HT-29 (cell line): ENCODE results near the gene CAPZB. TPM values are rescaled to one million over a fixed set of nuclear protein-coding genes. Genes with fewer than 3 reads are reported as not detected.

ENCODE experiments used
- DNase-seq: peaks from one replicate; pipeline ENCODE4 v3.0.0-alpha.2; 2015; ENCODE audit warnings: low spot score
- total RNA-seq: library from RNA; depleted of rRNA; stranded (reverse); fragments of >200 nt; shearing (Covaris generic); gene quantifications from 2 replicates; pipeline ENCODE4 v1.2.3, GENCODE V29; 2014

CAPZB gene
- total RNA-seq, 1 experiment from 2014 or later: 87.3 TPM

- DNase-seq: no peak
These were observed 154.7 kb downstream of the CAPZB start for GRCh38 chr1:19330449-19331135.

GRCh38 chr1:19329611-19330010, 155.7 kb downstream of the CAPZB start:
- no peak for DNase-seq

DNA sequence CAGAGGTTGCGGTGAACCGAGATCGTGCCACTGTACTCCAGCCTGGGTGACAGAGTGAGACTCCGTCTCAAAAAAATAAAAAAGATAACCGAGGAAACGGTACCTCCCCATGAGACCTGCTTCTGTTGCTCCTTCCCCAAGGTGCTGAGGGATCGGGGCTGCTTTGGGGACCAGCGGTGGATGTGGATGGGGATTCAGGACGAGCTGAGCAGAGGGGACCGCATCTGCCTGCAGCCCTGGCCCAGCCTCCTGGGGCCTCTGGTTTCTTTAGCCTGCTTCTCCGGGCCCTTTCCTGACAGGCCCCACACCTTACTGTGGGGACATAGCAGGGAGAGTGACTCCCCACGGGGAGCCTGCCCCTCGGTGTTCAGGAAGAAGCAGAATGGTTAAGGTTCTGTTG, 156.2 kb downstream of the CAPZB start:
- no peak for DNase-seq

DNA sequence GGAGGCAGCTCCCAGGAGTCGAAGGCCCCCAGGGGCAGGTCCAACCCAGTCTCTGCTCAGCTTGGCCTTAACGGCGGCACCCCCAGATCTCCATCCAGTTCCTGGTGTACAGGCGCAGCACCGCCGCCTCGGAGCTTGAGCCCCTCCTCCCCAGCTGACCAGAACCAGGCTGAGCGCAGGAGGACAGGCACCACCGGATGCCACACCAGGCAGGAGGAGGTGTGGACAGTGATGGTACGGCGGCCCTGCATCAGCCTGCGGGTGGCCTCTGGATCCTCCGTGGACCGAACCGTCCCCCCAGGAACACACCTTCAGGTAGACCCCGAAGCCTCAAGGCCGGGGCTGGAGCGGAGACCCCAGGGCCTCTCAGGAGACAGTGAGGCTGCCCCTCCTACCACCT, 156.9 kb downstream of the CAPZB start:
- no peak for DNase-seq

DNA sequence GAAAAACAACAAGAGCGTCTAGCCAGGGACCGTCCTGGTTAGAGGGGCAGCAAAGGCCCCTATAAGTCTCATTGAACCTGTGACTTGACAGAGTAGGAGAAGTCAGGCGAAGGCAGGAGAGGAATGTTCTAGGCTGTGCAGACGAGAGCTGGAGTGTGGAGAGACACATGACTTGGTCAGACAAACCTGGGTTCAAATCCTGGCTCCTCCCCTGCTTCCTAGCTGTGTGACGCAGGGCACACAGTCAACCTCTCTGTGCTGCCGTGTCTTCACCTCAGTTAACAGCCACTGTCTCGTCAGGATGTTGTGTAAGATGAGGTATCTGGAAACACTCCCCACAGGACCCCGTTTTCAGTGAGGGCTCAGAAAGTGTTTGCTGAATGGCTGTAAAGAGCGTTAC, 157.6 kb downstream of the CAPZB start:
- no peak for DNase-seq

- no peak for DNase-seq
These were observed 158.0 kb downstream of the CAPZB start for GRCh38 chr1:19327301-19327700.

- DNase-seq: no peak
These were observed 158.6 kb downstream of the CAPZB start for GRCh38 chr1:19326748-19327065.

GRCh38 chr1:19325958-19326747, 159.2 kb downstream of the CAPZB start:
- DNase-seq: no peak

- no peak for DNase-seq
These were observed 159.9 kb downstream of the CAPZB start for GRCh38 chr1:19325368-19325957.

GRCh38 chr1:19324665-19324990, 160.7 kb downstream of the CAPZB start:
- no peak for DNase-seq

DNA sequence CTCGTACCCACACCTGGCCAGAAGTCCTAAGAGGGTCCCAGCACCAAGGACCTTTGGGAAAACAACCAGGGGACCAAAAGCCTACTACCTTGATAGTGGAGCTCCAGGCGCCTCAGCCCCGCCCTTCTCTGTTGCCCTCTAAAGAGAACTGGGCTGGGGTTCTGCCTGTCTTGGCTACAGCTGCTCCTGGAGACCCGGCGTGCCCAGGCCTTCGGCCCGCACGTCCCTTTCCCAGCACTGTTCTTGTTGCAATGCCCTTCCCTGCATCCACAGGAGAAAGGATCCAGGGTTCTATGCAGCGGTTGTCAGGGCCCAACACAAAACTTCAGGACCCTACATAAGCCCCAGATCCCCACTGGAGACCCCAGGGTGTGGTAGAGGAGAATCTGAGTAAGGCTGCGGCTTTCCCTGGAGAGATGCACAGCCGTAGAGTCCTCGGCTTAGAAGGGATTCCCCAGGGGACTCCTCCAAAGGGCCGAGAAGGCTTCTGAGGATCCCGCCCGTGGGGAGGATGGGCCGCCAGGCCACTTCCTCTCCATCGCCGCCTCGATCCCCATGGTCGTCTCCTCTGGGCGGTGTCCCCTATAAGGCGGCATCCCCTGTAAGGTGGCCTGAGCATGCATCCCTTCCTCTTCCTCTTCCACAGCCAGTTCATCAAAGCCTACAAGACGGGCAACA, 161.2 kb downstream of the CAPZB start:
- no peak for DNase-seq

DNA sequence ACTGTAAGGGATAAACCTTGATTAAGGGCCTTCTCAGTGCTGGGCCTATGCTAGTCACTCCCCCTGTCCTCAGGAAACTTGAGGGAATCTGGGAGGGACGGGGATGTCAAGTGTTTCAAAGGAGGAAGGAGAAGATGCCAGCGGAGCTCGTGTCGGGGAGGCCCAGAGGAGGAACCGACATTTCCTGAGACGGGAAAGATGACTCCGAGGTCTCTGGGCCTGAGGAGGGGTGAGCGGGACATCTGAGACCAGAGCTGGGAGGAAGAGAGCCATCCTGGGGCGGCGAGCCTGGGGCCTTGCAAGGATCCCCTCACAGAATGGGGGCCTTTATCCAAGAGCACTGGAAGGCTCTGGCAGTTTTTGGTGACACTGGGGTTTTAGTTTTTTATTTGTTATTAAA, 162.9 kb downstream of the CAPZB start:
- DNase-seq: no peak

DNA sequence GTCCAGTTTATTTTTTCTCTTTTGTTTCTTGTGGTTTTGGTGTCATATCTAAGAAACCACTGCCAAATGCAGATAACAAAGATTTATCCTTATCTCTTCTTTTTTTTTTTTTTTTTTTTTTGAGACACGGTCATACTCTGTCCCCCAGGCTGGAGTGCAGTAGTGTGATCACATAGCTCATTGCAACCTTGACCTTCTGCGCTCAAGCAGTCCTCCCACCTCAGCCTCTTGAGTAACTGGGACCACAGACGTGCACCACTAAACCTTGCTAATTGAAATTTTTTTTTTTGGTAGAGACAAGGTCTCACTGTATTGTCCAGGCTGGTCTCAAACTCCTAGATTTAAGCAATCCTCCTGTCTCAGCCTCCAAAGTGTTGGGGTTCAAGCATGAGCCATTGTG, 164.3 kb downstream of the CAPZB start:
- no peak for DNase-seq

GRCh38 chr1:19319196-19319595, 166.1 kb downstream of the CAPZB start:
- no peak for DNase-seq

DNA sequence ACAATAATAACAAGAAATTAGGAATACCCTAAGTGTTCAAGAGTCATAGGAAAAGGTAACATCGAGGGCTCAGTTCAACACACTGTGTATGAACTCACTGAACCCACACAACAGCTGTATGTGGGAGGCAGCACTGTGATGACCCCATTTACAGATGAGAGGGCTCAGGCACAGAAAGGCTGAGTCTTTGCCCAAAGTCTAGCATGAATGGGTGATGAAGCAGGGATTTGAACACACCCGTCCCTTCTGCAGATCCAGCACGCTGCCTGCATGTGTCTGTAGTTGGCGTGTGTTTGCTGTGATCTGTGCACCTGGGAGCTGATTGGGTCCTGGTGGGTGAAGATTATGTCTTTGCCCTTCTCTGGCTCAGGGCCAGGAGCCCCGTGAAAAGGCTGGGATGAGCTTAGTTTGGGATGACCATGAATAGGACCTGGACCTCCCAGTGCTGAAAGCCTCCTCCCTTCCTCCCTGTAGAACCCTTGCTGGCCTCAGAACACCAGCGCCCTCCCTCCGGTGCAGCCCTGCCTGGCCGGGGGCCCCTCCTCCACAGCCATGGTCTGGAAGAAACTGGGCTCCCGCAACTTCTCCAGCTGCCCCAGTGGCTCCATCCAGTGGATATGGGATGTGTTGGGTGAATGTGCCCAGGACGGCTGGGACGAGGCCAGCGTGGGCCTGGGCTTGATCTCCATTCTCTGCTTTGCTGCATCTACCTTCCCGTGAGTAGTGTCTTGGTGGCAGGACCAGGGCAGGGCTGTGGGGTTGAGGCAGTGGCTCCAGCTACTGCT, 168.0 kb downstream of the CAPZB start:
- DNase-seq: no peak

DNA sequence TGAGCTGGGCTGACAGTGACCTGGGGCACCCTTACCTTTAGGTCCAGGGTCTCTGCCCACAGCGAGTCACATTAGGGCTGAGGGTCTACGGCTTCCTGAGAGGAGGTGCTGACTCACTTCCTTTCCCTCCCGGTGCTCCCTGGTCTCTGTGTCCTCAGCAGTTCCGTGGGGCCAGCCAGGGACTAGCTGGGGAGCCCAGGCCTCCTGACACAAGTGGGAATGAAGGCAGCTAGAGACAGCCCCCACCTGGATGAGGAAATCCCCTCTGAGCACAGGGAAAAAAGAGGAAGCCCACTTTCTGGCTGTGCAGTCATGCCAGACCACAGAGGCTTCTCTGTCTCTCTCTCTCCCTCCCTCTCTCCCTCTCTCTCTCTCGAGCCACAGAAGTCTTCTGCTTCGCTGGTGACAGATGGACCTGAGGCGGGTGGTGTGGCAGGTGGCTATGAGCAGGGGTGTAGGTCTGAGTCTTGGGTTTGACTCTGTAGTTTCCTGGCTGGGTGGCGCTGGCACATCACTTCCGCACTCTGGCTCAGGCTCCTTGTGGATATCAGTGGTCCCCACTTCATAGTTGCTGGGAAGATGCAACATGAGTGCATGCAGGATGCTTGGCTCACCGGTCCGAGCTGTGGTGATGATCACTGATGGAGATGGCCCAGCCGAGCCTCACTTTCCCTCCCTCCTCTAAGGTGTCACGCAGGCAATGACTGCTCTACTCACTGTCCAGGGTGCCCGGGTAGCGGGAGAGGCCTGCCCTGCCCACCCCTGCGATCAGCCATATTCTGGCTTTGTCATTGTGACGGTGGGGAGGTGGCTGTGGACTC, 169.8 kb downstream of the CAPZB start:
- no peak for DNase-seq

DNA sequence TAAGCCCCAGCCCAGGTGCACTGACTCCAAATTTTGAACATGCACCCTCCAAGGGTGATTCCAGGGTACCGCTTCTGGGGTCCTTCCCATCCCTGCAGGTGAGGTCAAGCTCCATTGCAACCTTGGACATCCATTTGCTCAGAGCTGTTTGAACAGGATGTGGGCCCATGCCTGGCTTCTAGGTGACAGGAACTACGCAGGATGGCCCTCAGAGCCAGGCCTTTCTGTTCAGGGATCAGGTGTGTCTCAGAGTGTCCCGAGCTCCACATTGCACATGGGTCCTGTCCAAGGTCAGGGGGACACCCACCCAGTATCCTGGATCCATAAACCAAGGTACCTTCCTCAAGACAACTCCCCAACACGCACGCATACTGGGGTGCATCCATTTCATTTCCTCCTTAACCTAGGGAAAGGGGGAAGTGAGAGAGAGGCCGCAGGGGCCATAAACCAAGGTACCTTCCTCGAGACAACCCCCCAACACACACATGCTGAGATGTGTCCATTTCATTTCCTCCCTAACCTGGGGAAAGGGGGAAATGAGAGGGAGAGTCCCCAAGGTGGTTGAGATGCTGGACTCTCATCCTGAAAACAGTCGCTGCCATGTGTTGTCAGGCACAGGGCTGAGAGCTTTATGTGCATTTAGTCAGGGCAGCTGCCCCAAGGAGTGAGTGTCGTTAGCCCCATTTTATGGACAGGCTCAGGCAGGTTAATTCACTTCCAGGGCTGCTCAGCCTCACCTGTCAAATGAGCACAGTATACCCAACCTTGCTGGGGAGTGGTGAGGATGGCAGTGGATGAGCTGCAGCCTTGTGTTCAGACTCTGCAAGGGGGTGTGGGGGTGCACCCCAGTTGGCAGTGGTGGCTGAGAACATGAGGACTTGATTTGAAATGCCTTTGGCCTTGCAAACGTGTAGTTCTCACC, 171.1 kb downstream of the CAPZB start:
- DNase-seq: no peak

- DNase-seq: no peak
These were observed 171.7 kb downstream of the CAPZB start for GRCh38 chr1:19313636-19313959.

- DNase-seq: no peak
These were observed 172.3 kb downstream of the CAPZB start for GRCh38 chr1:19312782-19313635.
